ENCODE measurements around the gene TM7SF2.

DNA sequence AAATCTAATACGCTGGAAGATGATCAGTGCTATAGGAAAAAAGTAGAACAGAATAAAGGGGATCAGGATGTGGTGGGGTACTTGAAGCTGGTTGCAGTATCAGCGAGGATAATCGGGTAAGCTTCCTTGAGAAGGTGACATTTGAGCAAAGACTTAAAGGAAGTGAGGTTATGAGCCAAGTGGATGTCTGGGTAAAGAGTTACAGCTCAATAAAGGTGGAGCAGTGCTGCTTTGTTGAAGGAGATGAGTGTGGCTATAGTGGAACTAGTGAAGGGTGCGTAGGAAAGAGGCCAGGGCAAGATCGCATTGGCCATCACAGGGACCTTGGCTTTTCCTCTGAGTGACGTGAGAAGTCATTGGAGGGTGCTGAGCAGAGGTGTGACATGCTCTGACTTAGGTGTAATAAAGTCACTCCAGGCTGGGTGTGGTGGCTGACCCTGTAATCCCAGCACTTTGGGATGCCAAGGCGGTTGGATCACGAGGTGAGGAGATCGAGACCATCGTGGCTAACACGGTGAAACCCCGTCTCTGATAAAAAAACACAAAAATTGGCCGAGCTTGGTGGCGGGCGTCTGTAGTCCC, 24.9 kb downstream of the TM7SF2 start:
- TF ChIP-seq, protein P1, sequence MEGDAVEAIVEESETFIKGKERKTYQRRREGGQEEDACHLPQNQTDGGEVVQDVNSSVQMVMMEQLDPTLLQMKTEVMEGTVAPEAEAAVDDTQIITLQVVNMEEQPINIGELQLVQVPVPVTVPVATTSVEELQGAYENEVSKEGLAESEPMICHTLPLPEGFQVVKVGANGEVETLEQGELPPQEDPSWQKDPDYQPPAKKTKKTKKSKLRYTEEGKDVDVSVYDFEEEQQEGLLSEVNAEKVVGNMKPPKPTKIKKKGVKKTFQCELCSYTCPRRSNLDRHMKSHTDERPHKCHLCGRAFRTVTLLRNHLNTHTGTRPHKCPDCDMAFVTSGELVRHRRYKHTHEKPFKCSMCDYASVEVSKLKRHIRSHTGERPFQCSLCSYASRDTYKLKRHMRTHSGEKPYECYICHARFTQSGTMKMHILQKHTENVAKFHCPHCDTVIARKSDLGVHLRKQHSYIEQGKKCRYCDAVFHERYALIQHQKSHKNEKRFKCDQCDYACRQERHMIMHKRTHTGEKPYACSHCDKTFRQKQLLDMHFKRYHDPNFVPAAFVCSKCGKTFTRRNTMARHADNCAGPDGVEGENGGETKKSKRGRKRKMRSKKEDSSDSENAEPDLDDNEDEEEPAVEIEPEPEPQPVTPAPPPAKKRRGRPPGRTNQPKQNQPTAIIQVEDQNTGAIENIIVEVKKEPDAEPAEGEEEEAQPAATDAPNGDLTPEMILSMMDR (IDR thresholded peaks at IDR 0.05): no peak
- TF ChIP-seq POLR2A (IDR thresholded peaks at IDR 0.05): no peak
